GM12872 (cell line): ENCODE data around the gene IPP.

ENCODE experiments used
- TF ChIP-seq, protein P1 (sequence below): IDR thresholded peaks from 3 replicates; pipeline ENCODE4 v1.5.1; 2011; ENCODE audit warnings: low read depth, mild to moderate bottlenecking, low read length, moderate library complexity; ENCODE audit not compliant: insufficient read depth

Gene IPP

DNA sequence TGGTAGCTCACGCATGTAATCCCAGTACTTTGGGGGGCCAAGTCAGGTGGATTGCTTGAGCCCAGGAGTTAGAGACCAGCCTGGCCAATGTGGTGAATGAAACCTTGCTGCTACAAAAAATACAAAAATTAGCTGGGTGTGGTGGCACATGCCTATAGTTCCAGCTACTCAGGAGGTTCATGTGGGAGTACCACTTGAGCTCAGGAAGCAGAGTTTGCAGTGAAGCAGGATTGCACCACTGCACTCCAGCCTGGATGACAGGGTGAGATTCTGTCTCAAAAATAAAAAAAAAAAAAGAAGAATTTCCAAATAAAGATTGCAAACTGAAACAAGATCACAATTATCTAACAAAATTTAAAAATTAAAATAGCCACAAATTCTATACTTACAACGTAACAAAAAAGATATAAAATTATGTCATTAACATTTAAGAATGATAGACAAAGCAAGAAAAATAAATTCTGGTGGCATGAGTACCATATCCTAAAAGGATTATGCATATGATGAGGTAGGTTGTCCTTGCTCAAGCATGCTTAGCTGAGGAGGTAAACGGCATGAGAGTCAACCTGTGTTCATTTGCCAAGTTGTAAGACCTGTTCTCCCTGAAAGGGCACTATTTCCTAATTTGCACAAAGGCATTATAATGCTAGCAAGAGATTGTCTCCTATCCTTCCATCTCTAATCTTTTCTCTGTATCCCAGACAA lies 20.2 kb downstream of the IPP start:
- TF ChIP-seq, protein P1, sequence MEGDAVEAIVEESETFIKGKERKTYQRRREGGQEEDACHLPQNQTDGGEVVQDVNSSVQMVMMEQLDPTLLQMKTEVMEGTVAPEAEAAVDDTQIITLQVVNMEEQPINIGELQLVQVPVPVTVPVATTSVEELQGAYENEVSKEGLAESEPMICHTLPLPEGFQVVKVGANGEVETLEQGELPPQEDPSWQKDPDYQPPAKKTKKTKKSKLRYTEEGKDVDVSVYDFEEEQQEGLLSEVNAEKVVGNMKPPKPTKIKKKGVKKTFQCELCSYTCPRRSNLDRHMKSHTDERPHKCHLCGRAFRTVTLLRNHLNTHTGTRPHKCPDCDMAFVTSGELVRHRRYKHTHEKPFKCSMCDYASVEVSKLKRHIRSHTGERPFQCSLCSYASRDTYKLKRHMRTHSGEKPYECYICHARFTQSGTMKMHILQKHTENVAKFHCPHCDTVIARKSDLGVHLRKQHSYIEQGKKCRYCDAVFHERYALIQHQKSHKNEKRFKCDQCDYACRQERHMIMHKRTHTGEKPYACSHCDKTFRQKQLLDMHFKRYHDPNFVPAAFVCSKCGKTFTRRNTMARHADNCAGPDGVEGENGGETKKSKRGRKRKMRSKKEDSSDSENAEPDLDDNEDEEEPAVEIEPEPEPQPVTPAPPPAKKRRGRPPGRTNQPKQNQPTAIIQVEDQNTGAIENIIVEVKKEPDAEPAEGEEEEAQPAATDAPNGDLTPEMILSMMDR, result no peak

GRCh38 chr1:45723248-45723930 lies 27.1 kb downstream of the IPP start:
- TF ChIP-seq, protein P1, result no peak

GRCh38 chr1:45722809-45723208 lies 27.6 kb downstream of the IPP start:
- TF ChIP-seq, protein P1, result no peak

GRCh38 chr1:45721207-45721606 lies 29.2 kb downstream of the IPP start:
- TF ChIP-seq, protein P1, result no peak

DNA sequence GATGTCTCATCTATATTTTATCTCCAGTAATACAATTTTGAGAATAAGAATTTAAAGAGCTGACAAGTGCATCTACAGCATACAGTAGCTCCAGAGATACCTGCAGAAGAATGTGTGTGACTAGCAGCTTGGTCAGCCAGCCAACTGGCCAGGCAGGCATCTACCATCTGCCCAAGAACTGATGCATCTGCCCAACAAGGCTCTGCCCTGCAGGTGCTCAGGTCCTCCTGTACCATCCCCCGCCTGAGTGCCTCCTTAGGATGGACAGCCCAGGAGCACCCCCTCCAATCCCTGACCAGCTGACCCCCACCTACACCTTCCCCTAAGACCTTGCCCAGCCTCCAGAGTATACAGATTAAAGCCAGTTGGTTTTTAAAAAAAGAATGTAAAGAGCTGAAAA lies 32.2 kb downstream of the IPP start:
- TF ChIP-seq, protein P1, result no peak

DNA sequence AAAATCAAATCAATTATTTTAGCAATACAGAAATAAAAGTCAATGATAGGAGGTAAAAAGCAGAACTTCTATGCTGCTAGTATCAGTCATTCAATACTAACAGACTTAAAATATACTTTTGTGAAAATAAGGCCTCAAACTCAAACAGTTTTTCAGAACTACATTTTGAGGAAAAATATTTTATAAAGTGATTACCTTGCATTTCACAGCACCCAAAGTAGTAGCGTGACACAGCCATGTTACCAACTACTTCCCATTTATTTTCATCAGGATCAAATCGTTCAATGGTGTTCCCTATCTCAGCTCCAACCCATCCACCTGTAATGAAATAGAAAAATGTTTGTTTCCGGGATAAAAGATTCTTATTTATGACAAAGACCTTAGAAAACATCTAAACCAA lies 33.8 kb downstream of the IPP start:
- TF ChIP-seq, protein P1, result no peak

DNA sequence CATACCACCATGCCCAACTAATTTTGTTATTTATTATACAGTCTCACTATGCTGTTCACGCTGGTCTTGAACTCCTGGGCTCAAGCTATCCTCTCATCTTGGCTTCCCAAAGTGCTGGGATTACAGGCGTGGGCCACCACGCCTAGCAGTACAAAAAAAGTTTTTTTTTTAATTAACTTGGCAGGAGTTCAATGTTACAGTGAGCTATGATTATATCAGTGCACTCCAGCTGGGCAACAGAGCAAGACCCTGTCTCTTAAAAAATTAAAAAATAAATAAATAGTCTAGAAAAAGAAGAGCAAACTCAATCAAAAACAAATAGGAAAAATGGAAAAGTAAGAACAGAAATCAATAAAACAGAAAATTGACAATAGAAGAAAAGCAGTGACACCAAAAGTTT lies 36.7 kb downstream of the IPP start:
- TF ChIP-seq, protein P1, result no peak
